IMR-90 (cell line): Measurements from ENCODE around the gene TNFRSF14.

ENCODE experiments used
- CTCF ChIP-seq: conservative IDR thresholded peaks from 2 replicates; pipeline ENCODE4 v1.5.1; 2012; ENCODE audit warnings: mild to moderate bottlenecking, low read depth, low read length, improper control_type of control experiment
- NFE2L2 ChIP-seq: fragments of 150-350 bp; IDR thresholded peaks from 2 replicates; pipeline ENCODE4 v1.6.1; 2016; ENCODE audit warnings: low read depth, mild to moderate bottlenecking, low read length
- SMC3 ChIP-seq: fragments of 150-350 bp; IDR thresholded peaks from 2 replicates; pipeline ENCODE4 v1.6.1; 2016; ENCODE audit warnings: low read depth, mild to moderate bottlenecking, antibody characterized with exemption, low read length, moderate library complexity
- USF2 ChIP-seq: fragments of 150-350 bp; IDR thresholded peaks from 2 replicates; pipeline ENCODE4 v1.6.1; 2017; ENCODE audit warnings: mild to moderate bottlenecking, antibody characterized with exemption, low read length, low read depth

- TF ChIP-seq SMC3 (no peak), CTCF (no peak), USF2 (no peak), NFE2L2 (no peak)
Measured at GRCh38 chr1:2559509-2560298, 3.5 kb downstream of the TNFRSF14 start.
